ENCODE results near the gene TCF12. TPM values are rescaled to one million over a fixed set of nuclear protein-coding genes. Genes with fewer than 3 reads are reported as not detected.

Gene TCF12
- total and polyA plus RNA-seq, 2 of the 8 experiments (the other 6 are each of a cell fraction or from before 2014, with no cell fraction given): 85.8 to 101 TPM

- DNase-seq (ENCODE audit: low read depth in 1 of 2, low spot score in 2 of 2): peak in 1 of 2 experiments; percentile 74
- no peaks in the 10 kb centered on the region for H3K36me3 ChIP-seq (ENCODE audit: control insufficient read depth in 2 of 4, insufficient read depth in 4 of 4, low read length in 3 of 4)
- H3K4me1 ChIP-seq (replicated peaks in 1 of 4; ENCODE audit: control insufficient read depth in 3 of 4, insufficient read depth in 4 of 4, low read length in 3 of 4): peaks cover 0 to 19% (median 7%) of the 10 kb centered on the region in 4 experiments; a peak in 4 of 7 replicates
- H2BK120ac ChIP-seq (replicated peaks; ENCODE audit: low read depth, low read length): no peak overlapping the region
- H3K9me3 ChIP-seq (ENCODE audit: insufficient read depth in 2 of 2, low read depth in 1 of 2, low read length in 1 of 2): no peaks in the 10 kb centered on the region
- 0 out of 2 replicates have a peak overlapping the region, but pooled peaks have one; percentile 49 for H2BK20ac ChIP-seq (ENCODE audit: low read length)
- peak overlapping the region; percentile 55; the same call in 1 of the 2 replicates for H3K18ac ChIP-seq (ENCODE audit: extremely low read depth, low read length)
- whole genome bisulfite sequencing, 2 experiments (ENCODE audit: extremely low coverage in 1 of 2, insufficient coverage in 1 of 2, insufficient read length in 1 of 2, insufficient replicate concordance in 2 of 2, low coverage in 1 of 2, low lambda C conversion rate in 2 of 2, missing lambda C conversion rate in 1 of 2): 3% methylated on average over 8 of the region's 8 CpGs; no CpG with 5 or more reads in 1 of the 2 experiments
- H3K23ac ChIP-seq (ENCODE audit: insufficient read length): no peak overlapping the region
- 0 out of 2 replicates have a peak overlapping the region, but pooled peaks have one; percentile 64 for H2BK12ac ChIP-seq (ENCODE audit: low read depth, low read length)
- no peaks in the 10 kb centered on the region for H3K27me3 ChIP-seq (replicated peaks in 1 of 4; ENCODE audit: control insufficient read depth in 3 of 4, extremely low read depth in 1 of 4, insufficient read depth in 3 of 4, low read length in 3 of 4)
- no peak overlapping the region for H2AK5ac ChIP-seq (ENCODE audit: low read depth, low read length)
- peak; percentile 90 for FAIRE-seq
- H3K4me3 ChIP-seq (ENCODE audit: extremely low read depth in 1 of 4, insufficient read depth in 2 of 4, low read depth in 3 of 4, low read length in 4 of 4): peak overlapping the region in 1 of 4 experiments; percentile 47; a peak in 4 of 8 replicates
- no peak overlapping the region for H3K56ac ChIP-seq (replicated peaks; ENCODE audit: insufficient read length, low read depth, low read length)
- H3K4me2 ChIP-seq (ENCODE audit: insufficient read depth in 1 of 2, low read depth in 2 of 2, low read length in 2 of 2): peak overlapping the region; percentile 63 to 70
- H4K20me1 ChIP-seq (replicated peaks in 1 of 2; ENCODE audit: control insufficient read depth in 1 of 2, insufficient read depth in 2 of 2, low read length in 2 of 2): no peaks in the 10 kb centered on the region
- no peaks in the 10 kb centered on the region; the same call in 1 of the 2 replicates for H3K23me2 ChIP-seq (ENCODE audit: low read depth, low read length)
- H3K4ac ChIP-seq (replicated peaks; ENCODE audit: insufficient read length, low read depth, low read length): no peak overlapping the region
- H2AFZ ChIP-seq (ENCODE audit: low read length): no peak overlapping the region
- no peak overlapping the region for H4K8ac ChIP-seq (ENCODE audit: extremely low read depth, insufficient read depth, low read length)
- H4K91ac ChIP-seq (replicated peaks; ENCODE audit: insufficient read length, low read length): no peak overlapping the region
- H3K9ac ChIP-seq (replicated peaks in 1 of 4; ENCODE audit: extremely low read depth in 1 of 4, low read depth in 3 of 4, low read length in 3 of 4): no peak overlapping the region; a peak in 1 of 7 replicates
- ChIA-PET CTCF (ENCODE audit: partially characterized antibody) (interaction anchor here (2.1 kb wide), 1 partner anchor 108 kb away, joined by 10 read pairs; no protein-coding TSS in a partner anchor), POLR2A (ENCODE audit: partially characterized antibody) (interaction anchor here (0.7 to 1.8 kb wide), 16 partner anchors 8 to 279 kb away, joined by 3 to 6 read pairs (median 4); no protein-coding TSS in a partner anchor)
- peak overlapping the region; percentile 27 for H4K5ac ChIP-seq (ENCODE audit: insufficient read length, low read depth, low read length)
- no peak overlapping the region for H2BK15ac ChIP-seq (ENCODE audit: low read length)
- H3K79me1 ChIP-seq (ENCODE audit: low read depth, low read length): no peaks in the 10 kb centered on the region
- peaks cover 0 to 15% of the 10 kb centered on the region in 2 experiments; a peak in 2 of 4 replicates for H3K79me2 ChIP-seq (ENCODE audit: control insufficient read depth in 1 of 2, insufficient read depth in 2 of 2, low read length in 2 of 2)
- no peak overlapping the region for H3K14ac ChIP-seq (ENCODE audit: insufficient read length)
- H3K27ac ChIP-seq (ENCODE audit: low read depth, low read length): peak overlapping the region; percentile 74
- H2BK5ac ChIP-seq (ENCODE audit: low read depth, low read length): peak overlapping the region; percentile 96
- peak in 1 of 2 experiments; percentile 44; a peak in 1 of 3 replicates for TF ChIP-seq EP300 (IDR thresholded peaks at IDR 0.05; ENCODE audit: borderline replicate concordance in 1 of 2, low read depth in 2 of 2, low read length in 2 of 2)
- peak; percentile 57; the same call in 1 of the 2 replicates for TF ChIP-seq MAFK (IDR thresholded peaks at IDR 0.05; ENCODE audit: low read depth, low read length)
- TF ChIP-seq USF2 (IDR thresholded peaks at IDR 0.05; ENCODE audit: low read length): no peak
- TF ChIP-seq BACH1 (IDR thresholded peaks at IDR 0.05; ENCODE audit: low read length): peak; percentile 54; the same call in 1 of the 2 replicates
- TF ChIP-seq SP1 (IDR thresholded peaks at IDR 0.05; ENCODE audit: low read depth, low read length): peak; percentile 83
- peak; percentile 51; the same call in 1 of the 2 replicates for TF ChIP-seq ATF2 (IDR thresholded peaks at IDR 0.05; ENCODE audit: low read length)
- no peak for TF ChIP-seq POLR2AphosphoS5 (IDR thresholded peaks at IDR 0.05; ENCODE audit: low read depth, low read length)
- TF ChIP-seq TBP (IDR thresholded peaks at IDR 0.05; ENCODE audit: low read depth, low read length): no peak
- peak; percentile 81 for TF ChIP-seq ASH2L (IDR thresholded peaks at IDR 0.05; ENCODE audit: low read length)
Observed at GRCh38 chr15:57198654-57199291, 280.3 kb downstream of the TCF12 start.
